CD4-positive, alpha-beta T cell treated with Interleukin-15 for 4 hours (primary cell): ENCODE data around the gene RPL19.

ENCODE experiments used
- DNase-seq: peaks from one replicate; pipeline ENCODE4 v3.0.0-alpha.2; 2020; ENCODE audit warnings: low spot score

Gene RPL19

DNA sequence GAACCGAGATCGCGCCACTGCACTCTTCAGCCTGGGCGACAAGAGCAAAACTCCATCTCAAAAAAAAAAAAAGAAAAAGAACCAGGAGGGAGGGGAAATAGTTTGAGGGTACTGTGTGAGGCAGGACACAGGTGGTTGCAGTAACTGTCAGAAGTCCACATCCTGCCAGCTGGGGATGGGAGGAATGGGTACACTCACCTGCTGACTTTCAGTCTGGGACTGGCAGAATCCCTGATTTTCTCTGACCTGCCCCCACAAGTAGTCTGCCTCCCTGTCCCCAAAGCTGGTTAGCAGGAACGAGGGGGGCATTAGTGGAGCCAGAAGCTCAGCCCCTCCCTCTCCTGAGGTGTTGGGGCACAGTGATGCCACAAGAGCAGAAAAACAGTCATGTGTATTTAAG, 27.0 kb upstream of the RPL19 start:
- no peak for DNase-seq

GRCh38 chr17:39173526-39174274, 26.4 kb upstream of the RPL19 start:
- DNase-seq: no peak

DNA sequence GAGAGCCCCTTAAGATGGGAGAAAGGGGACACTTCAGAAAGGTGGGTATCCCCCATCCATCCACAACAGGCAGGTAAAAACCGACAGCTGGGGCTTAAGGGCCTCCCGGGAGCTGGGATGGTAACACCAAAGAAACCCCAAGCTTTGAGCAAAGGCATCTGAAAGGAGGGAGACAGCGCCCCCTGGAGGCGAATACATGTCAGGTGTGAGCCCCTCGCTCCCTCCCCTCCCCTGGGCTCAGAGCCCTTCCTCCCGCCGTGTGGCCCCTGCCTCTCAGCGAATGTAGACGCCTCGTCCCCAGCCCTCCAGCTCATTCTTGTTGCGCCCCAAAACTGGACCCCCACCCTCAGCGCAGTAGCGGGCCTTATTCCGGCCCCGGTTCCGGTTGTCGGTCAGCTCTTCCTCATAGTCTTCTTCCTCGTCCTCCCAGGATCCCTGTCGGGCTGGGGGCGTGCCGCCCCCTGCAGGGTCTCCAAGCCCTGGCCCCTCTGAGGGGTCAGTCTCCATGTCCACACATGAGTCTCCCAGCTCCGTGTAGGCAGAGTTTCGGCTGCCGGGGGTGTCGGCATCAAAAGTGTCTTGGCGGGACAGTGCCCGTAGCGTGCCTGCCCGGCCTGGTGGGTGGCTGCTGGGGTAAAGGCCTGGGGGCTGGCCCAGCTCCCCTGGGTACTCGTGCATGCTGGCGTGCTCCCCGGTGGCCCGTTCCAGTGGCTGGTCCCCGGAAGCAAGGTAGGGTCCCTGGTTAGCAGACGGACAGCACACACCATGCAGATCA, 25.0 kb upstream of the RPL19 start:
- DNase-seq: peak; percentile 73

GRCh38 chr17:39175695-39176093, 24.4 kb upstream of the RPL19 start:
- DNase-seq: no peak

DNA sequence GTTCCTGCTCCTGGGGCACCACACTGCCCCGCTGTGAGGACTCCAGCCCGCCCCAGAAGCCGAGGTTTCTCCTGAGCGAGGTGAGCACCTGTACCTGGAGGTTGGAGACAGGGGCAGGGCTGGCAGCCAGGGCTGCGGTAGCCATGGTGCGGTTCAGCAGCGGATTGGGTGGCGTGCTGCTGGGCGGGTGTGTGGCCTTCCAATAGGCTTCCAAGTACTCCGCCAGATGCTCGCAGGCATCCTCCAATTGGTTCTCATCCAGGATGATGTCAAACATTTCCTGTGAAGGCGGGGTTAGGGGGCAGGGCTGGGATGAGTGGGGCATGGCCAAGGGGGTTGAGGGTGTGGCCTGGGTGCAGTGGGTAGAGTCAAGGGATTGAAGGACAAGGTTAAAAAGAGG, 22.8 kb upstream of the RPL19 start:
- no peak for DNase-seq

DNA sequence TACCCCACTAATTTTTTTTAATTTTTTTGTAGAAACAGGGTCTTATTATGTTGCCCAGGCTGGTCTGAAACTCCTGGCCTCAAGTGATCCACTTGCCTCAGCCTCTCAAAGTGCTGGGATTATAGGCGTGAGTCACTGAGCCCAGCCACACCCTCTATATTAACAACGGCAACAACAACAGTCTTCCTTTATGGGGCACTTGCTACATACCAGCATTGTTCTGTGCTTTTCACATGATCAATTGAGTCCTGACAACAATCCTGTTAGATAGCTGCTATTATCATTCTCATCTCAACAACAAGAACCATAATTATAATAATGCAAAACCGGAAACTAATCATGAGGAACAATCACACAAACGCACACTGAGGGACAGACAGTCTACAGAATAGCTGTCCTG, 21.5 kb upstream of the RPL19 start:
- no peak for DNase-seq

DNA sequence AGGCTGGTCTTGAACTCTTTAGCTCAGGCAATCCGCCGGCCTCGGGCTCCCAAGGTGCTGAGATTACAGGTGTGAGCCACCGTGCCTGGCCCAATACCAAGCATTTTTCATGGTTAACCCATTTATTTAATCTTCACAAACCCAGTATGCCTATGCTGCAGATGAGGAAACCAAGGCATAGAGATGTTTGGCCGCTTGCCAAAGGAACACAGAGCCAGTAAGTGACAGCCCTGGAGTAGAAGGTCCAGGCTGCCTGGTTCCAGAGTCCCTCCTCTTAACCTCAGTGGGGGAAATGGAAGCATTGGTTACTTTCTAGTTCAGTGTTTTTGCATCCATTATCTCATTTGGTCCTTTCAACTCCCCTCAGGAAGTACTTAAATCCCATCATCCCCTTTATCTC, 18.8 kb upstream of the RPL19 start:
- DNase-seq: no peak

- no peak for DNase-seq
Measured at GRCh38 chr17:39183045-39183444, 17.0 kb upstream of the RPL19 start.

- DNase-seq: no peak
Measured at GRCh38 chr17:39183720-39184119, 16.4 kb upstream of the RPL19 start.

GRCh38 chr17:39186481-39187002, 13.5 kb upstream of the RPL19 start:
- no peak for DNase-seq

DNA sequence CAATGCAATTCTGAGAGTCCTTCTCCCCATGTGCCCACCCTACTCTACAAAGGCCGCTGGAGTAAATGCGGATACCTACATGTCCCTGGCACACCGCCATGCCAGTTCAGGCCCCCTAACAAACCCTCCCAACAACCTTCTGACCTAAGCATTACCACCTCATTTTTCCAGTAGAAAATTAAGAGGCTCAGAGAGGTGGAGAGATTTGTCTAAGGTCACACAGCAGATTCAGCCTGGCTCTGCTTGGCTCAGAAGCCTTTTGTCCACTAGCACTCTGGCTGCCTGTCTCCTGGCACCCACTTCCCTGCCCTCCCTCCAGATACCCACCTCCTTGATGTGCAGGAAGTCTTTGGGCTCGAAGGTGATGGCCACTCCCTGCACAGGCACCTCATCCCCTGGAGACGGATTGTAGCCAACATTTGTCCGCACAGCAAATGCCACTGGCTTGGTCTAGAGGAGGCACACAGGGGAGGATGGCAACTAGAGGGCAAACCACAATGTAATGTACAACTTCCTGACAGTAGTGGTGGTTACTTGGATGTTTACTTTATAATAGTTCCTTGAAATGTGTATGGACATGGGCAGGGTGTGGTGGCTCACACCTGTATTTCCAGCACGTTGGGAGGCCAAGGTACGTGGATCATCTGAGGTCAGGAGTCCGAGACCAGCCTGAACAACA, 12.8 kb upstream of the RPL19 start:
- no peak for DNase-seq

- DNase-seq: no peak
Measured at GRCh38 chr17:39191750-39192510, 8.2 kb upstream of the RPL19 start.

DNA sequence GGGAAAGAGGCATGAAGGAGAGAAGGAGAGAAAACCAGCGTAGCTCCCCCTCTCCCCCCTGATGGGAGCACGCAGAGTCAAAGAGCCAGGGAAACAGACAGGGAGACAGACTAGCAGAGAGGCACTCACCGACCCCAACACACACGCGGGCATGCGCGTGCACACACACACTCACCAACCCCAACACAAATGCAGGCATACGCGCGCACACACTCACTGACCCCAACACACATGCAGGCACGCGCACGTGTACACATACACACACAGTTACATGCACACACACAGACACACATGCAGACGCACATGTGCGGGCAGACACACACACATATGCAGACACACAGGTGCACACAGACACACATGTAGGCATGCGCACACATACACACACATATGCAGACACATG, 7.2 kb upstream of the RPL19 start:
- no peak for DNase-seq

DNA sequence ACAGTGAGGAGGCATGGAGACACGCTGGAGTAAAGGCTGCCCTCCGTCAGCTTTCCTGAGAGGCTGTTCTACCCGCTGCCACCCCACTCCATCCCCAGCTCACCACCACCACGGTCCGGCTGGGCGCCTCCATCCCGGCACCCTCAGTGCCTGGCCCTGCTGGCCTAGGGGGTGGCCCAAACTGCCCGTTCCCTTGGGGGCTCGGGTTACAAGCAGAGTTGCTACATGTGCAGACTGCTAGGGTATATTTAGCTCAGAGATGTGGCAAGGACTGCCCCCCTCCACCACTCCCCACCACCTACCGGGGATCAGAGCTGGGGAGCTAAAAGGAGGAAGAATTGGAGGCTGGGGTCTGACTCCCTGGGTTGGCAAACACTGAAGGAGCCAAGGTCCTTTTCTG, 6.7 kb upstream of the RPL19 start:
- no peak for DNase-seq

- no peak for DNase-seq
Measured at GRCh38 chr17:39194089-39194984, 5.7 kb upstream of the RPL19 start.

DNA sequence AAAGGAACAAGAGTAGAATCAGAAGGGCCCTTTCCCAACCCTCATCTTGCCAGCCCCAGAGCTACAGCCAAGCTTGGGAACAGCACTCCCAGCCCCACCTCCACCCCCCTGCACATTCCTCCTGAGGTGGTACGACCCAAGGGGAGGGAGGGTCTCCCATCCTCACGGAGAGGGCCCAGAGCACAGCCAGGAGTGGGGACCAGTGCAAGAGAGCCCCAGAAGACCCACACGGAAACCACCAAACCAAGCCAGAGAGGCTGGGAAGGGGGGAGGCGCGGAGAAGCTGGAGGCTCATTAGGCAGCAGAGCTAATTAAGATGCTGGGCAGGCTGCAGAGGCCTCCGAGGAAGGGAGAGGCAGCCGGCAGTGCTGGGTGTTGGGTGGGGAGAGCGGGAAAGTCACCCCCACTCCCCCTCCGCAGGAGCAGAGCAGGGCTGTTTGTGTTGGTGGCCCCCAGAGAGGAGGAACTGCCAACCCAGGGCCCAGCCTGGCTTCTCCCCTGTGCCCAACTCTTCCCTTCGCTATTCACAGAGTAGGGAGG, 5.0 kb upstream of the RPL19 start:
- DNase-seq: no peak

DNA sequence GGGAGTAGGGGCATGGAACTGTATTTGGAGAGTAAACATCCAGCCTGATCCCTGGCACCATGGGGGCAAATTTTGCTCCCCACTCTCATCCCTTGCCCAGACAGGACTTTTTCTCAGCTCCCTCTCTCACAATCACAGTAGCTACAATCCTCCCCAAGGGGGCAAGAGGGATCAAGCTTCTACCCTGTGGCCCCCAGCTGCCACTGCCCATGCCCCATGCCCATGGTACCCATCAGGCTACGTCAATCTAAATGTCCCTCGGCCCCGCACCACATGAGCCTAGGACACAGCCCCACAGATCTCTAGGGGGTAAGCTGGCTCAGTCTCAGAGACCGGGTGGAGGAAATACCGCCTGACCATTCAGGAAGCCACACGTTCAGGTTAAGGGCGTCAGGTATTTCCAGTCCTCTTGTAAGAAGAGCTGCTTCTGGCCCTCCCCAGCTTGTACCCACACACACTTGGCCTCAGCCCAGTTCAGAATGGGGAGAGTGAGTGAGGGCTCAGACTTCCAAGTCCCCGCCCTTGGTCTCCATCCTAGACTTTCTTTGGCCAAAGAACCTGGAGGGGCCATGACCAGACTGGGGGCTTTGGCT, 4.4 kb upstream of the RPL19 start:
- peak; percentile 23 for DNase-seq

DNA sequence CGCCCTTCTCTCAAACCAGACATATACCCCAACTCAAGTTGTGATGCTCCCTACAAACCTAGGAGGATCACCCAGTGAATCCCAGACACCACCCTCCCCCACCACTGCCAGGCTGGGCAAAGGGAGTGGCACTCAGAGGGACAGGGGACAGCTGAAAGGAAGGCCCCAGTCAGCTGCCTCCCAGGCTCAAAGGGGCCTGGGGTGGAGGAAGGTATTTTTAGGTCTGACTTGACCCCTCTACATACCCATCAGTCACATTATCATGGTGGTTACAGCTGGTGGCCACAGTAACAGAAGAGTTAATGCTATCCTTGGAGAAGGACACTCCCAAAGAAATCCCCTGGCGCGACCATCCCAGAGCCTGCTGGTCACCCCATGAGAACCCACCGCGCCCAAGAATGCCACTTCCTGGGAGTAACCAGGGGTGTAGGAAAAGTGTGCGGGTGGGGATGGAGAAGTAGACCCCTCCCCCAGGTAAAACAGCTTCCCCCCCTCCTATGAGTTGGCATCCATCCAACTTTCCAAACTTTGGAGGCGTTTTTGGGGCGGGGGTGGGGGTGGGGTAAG, 3.8 kb upstream of the RPL19 start:
- no peak for DNase-seq

- DNase-seq: no peak
Measured at GRCh38 chr17:39196808-39197291, 3.2 kb upstream of the RPL19 start.
